HG03558 (cell line): ENCODE results near the gene IGSF5.
"Not testable (repeated sequence)": the region's sequence is repeated elsewhere in the genome, so short reads cannot be mapped to it uniquely, and the experiment has no call there.

Source experiments
- ATAC-seq: cut with Tn5 transposase; IDR thresholded peaks from one replicate; pipeline ENCODE4 v1.9.1; 2021; ENCODE audit warnings: moderate number of reproducible peaks; ENCODE audit not compliant: unreplicated experiment; ENCODE audit errors: extremely low read depth

IGSF5 gene

GRCh38 chr21:39737376-39738000 lies 7.5 kb upstream of the IGSF5 start:
- no peak for ATAC-seq

GRCh38 chr21:39738566-39738965 lies 6.4 kb upstream of the IGSF5 start:
- ATAC-seq: no peak

GRCh38 chr21:39739531-39739930 lies 5.5 kb upstream of the IGSF5 start:
- not testable (repeated sequence) for ATAC-seq

GRCh38 chr21:39742561-39742960 lies 2.4 kb upstream of the IGSF5 start:
- ATAC-seq: not testable (repeated sequence)

GRCh38 chr21:39745332-39745731 lies 349 bp downstream of the IGSF5 start:
- ATAC-seq: not testable (repeated sequence)

GRCh38 chr21:39750670-39751069 lies 5.7 kb downstream of the IGSF5 start:
- ATAC-seq: no peak

- ATAC-seq: no peak
Observed at GRCh38 chr21:39754811-39755210, 9.8 kb downstream of the IGSF5 start.

- ATAC-seq: no peak
Observed at GRCh38 chr21:39756285-39756684, 11.3 kb downstream of the IGSF5 start.

- ATAC-seq: no peak
Observed at GRCh38 chr21:39763272-39763970, 18.4 kb downstream of the IGSF5 start.

GRCh38 chr21:39774227-39774626 lies 29.2 kb downstream of the IGSF5 start:
- no peak for ATAC-seq

- no peak for ATAC-seq
Observed at GRCh38 chr21:39775816-39776215, 30.8 kb downstream of the IGSF5 start.

GRCh38 chr21:39776589-39776988 lies 31.6 kb downstream of the IGSF5 start:
- no peak for ATAC-seq

GRCh38 chr21:39781331-39781730 lies 36.3 kb downstream of the IGSF5 start:
- ATAC-seq: no peak

GRCh38 chr21:39788383-39788782 lies 43.4 kb downstream of the IGSF5 start:
- no peak for ATAC-seq

- ATAC-seq: no peak
Observed at GRCh38 chr21:39796466-39796865, 51.5 kb downstream of the IGSF5 start.

- no peak for ATAC-seq
Observed at GRCh38 chr21:39799178-39799577, 54.2 kb downstream of the IGSF5 start.

GRCh38 chr21:39800311-39800710 lies 55.3 kb downstream of the IGSF5 start:
- no peak for ATAC-seq

- ATAC-seq: no peak
Observed at GRCh38 chr21:39802217-39802616, 57.2 kb downstream of the IGSF5 start.

GRCh38 chr21:39803393-39803792 lies 58.4 kb downstream of the IGSF5 start:
- ATAC-seq: no peak

- ATAC-seq: no peak
Observed at GRCh38 chr21:39804240-39804639, 59.3 kb downstream of the IGSF5 start.

GRCh38 chr21:39805983-39806382 lies 61.0 kb downstream of the IGSF5 start:
- ATAC-seq: no peak

- ATAC-seq: no peak
Observed at GRCh38 chr21:39807738-39808137, 62.8 kb downstream of the IGSF5 start.
